HG02852 (cell line): ENCODE data around the gene CRY2.
"Not testable (repeated sequence)": the region's sequence is repeated elsewhere in the genome, so short reads cannot be mapped to it uniquely, and the experiment has no call there.

Experiments
- ATAC-seq: cut with Tn5 transposase; IDR thresholded peaks from one replicate; pipeline ENCODE4 v1.9.1; 2021; ENCODE audit warnings: mild to moderate bottlenecking, moderate library complexity; ENCODE audit not compliant: unreplicated experiment

Gene CRY2

GRCh38 chr11:45846974-45847910 is at the start of gene CRY2:
Gene CRY2, plus strand, starts transcription at chr11:45847475. Its CDS starts 16 bp downstream, at chr11:45847491.
- ATAC-seq, result peak; percentile 90

- ATAC-seq, result no peak
These were observed 48.4 kb upstream of the CRY2 start for GRCh38 chr11:45798793-45799441.

GRCh38 chr11:45799562-45799961 is 47.7 kb upstream of the CRY2 start:
- ATAC-seq, result no peak

- no peak for ATAC-seq
These were observed 47.0 kb upstream of the CRY2 start for GRCh38 chr11:45800261-45800660.

- ATAC-seq, result no peak
These were observed 45.5 kb upstream of the CRY2 start for GRCh38 chr11:45801723-45802315.

- ATAC-seq, result no peak
These were observed 44.6 kb upstream of the CRY2 start for GRCh38 chr11:45802531-45803317.

GRCh38 chr11:45803971-45804760 is 43.1 kb upstream of the CRY2 start:
- ATAC-seq, result peak; percentile 28

- ATAC-seq, result peak; percentile 94
These were observed 42.4 kb upstream of the CRY2 start, which contains the start of gene SLC35C1 for GRCh38 chr11:45804761-45805304. Gene SLC35C1, plus strand, starts transcription at chr11:45805149. Its CDS starts 653 bp downstream, at chr11:45805802.

- peak; percentile 31 for ATAC-seq
These were observed 41.8 kb upstream of the CRY2 start for GRCh38 chr11:45805305-45806071.

- no peak for ATAC-seq
These were observed 41.0 kb upstream of the CRY2 start for GRCh38 chr11:45806072-45806933.

- ATAC-seq, result no peak
These were observed 40.1 kb upstream of the CRY2 start for GRCh38 chr11:45806937-45807791.

- no peak for ATAC-seq
These were observed 39.5 kb upstream of the CRY2 start for GRCh38 chr11:45807792-45808238.

- not testable (repeated sequence) for ATAC-seq
These were observed 38.8 kb upstream of the CRY2 start for GRCh38 chr11:45808427-45808826.

GRCh38 chr11:45809456-45810395 is 37.5 kb upstream of the CRY2 start:
- ATAC-seq, result no peak

- ATAC-seq, result no peak
These were observed 36.7 kb upstream of the CRY2 start for GRCh38 chr11:45810431-45811108.
